Activated B cell treated with CpG ODN at 0.5 μM for 24 hours (primary cell): ENCODE results near the gene MTHFR. TPM values are rescaled to one million over a fixed set of nuclear protein-coding genes. Genes with fewer than 3 reads are reported as not detected.

Experiments
- ATAC-seq: fragments of 200-7000 bp; cut with Tn5 transposase; one replicate; pipeline ENCODE4 v1.10.0; 2021; ENCODE audit warnings: low read depth, mild to moderate bottlenecking, moderate library complexity
- CTCF ChIA-PET: fragments of 350-600 bp; sonication (Branson Sonifier 250); formaldehyde crosslinking; loops from one replicate; lab custom pipeline; 2021; ENCODE audit warnings: antibody characterized with exemption; lab: Charles Lee
- POLR2A ChIA-PET: fragments of 350-600 bp; sonication (Branson Sonifier 250); formaldehyde crosslinking; loops from one replicate; lab custom pipeline; 2021; ENCODE audit warnings: antibody characterized with exemption; lab: Charles Lee
- DNase-seq: peaks from one replicate; pipeline ENCODE4 v3.0.0; 2022
- H3K27ac Mint-ChIP-seq: one replicate; pipeline ENCODE4 v1.8.0; 2020; ENCODE audit warnings: mixed read lengths
- H3K27me3 Mint-ChIP-seq: one replicate; pipeline ENCODE4 v1.8.0; 2021; ENCODE audit warnings: mixed read lengths
- H3K36me3 Mint-ChIP-seq: one replicate; pipeline ENCODE4 v1.8.0; 2021; ENCODE audit warnings: low read depth, mixed read lengths
- H3K4me1 Mint-ChIP-seq: one replicate; pipeline ENCODE4 v1.8.0; 2021; ENCODE audit warnings: mixed read lengths
- H3K4me3 Mint-ChIP-seq: one replicate; pipeline ENCODE4 v1.8.0; 2020; ENCODE audit warnings: mild to moderate bottlenecking, mixed read lengths
- H3K9me3 Mint-ChIP-seq: one replicate; pipeline ENCODE4 v1.8.0; 2020; ENCODE audit warnings: mixed read lengths
- intact Hi-C: fragments of 100-400 bp; cut with micrococcal nuclease; formaldehyde crosslinking; loops from one replicate; pipeline ENCODE4 v1.15.1; 2024
- total RNA-seq: library from RNA; stranded (reverse); gene quantifications from 2 replicates; pipeline ENCODE4 v1.2.3, GENCODE V29; 2022
- TF ChIP-seq, protein P1 (sequence below): fragments of 200-600 bp; IDR thresholded peaks from one replicate; pipeline ENCODE4 v1.8.0; 2022; ENCODE audit warnings: antibody characterized with exemption, mild to moderate bottlenecking

Gene MTHFR
- total RNA-seq, 1 donor from 2014 or later: 56.9 TPM

- Mint-ChIP-seq H3K36me3 (peaks cover 82% of the 10 kb centered on the region), H3K4me1 (peaks cover 15% of the 10 kb centered on the region), H3K27ac (no peak overlapping the region), H3K27me3 (no peaks in the 10 kb centered on the region), H3K9me3 (no peaks in the 10 kb centered on the region), H3K4me3 (no peak overlapping the region)
- TF ChIP-seq, protein P1, sequence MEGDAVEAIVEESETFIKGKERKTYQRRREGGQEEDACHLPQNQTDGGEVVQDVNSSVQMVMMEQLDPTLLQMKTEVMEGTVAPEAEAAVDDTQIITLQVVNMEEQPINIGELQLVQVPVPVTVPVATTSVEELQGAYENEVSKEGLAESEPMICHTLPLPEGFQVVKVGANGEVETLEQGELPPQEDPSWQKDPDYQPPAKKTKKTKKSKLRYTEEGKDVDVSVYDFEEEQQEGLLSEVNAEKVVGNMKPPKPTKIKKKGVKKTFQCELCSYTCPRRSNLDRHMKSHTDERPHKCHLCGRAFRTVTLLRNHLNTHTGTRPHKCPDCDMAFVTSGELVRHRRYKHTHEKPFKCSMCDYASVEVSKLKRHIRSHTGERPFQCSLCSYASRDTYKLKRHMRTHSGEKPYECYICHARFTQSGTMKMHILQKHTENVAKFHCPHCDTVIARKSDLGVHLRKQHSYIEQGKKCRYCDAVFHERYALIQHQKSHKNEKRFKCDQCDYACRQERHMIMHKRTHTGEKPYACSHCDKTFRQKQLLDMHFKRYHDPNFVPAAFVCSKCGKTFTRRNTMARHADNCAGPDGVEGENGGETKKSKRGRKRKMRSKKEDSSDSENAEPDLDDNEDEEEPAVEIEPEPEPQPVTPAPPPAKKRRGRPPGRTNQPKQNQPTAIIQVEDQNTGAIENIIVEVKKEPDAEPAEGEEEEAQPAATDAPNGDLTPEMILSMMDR: no peak
- ChIA-PET CTCF (interaction anchor here (1.3 kb wide), 1 partner anchor 8 kb away, joined by 4 read pairs; no protein-coding TSS in a partner anchor), POLR2A (interaction anchor here (1.2 kb wide), 1 partner anchor 10 kb away, joined by 3 read pairs; the partner anchor contains the start of genes CLCN6 and MTHFR)
- ATAC-seq (no peak), DNase-seq (no peak)
- intact Hi-C loops: no loop called here
Observed at GRCh38 chr1:11796036-11796828, 9.5 kb downstream of the MTHFR start.

GRCh38 chr1:11795238-11795890 is 10.4 kb downstream of the MTHFR start:
- Mint-ChIP-seq H3K4me3 (no peak overlapping the region), H3K36me3 (peaks cover 80% of the 10 kb centered on the region), H3K27ac (no peak overlapping the region), H3K4me1 (peaks cover 17% of the 10 kb centered on the region), H3K27me3 (no peaks in the 10 kb centered on the region), H3K9me3 (no peaks in the 10 kb centered on the region)
- intact Hi-C loops: no loop called here
- CTCF ChIA-PET: interaction anchor here (1.3 kb wide), 1 partner anchor 7 kb away, joined by 4 read pairs; no protein-coding TSS in a partner anchor
- TF ChIP-seq, protein P1: no peak
- no peak for DNase-seq
- POLR2A ChIA-PET: interaction anchor here (1.2 kb wide), 1 partner anchor 11 kb away, joined by 3 read pairs; the partner anchor contains the start of genes CLCN6 and MTHFR
- no peak for ATAC-seq

GRCh38 chr1:11794446-11795237 is 11.1 kb downstream of the MTHFR start:
- Mint-ChIP-seq H3K36me3 (peaks cover 78% of the 10 kb centered on the region), H3K27me3 (no peaks in the 10 kb centered on the region), H3K27ac (no peak overlapping the region), H3K9me3 (no peaks in the 10 kb centered on the region), H3K4me3 (no peak overlapping the region), H3K4me1 (peaks cover 17% of the 10 kb centered on the region)
- TF ChIP-seq, protein P1: no peak
- ATAC-seq: no peak
- ChIA-PET CTCF (no interaction called here), POLR2A (no interaction called here)
- intact Hi-C loops: no loop called here
- no peak for DNase-seq

- TF ChIP-seq, protein P1: no peak
- no peaks in the 10 kb centered on the region for H3K27me3 Mint-ChIP-seq
- H3K4me3 Mint-ChIP-seq: no peak overlapping the region
- no peaks in the 10 kb centered on the region for H3K9me3 Mint-ChIP-seq
- DNase-seq: no peak
- H3K27ac Mint-ChIP-seq: no peak overlapping the region
- CTCF ChIA-PET: interaction anchor here (1.1 kb wide), 1 partner anchor 45 kb away, joined by 3 read pairs; no protein-coding TSS in a partner anchor
- intact Hi-C loops: no loop called here
- POLR2A ChIA-PET: no interaction called here
- H3K36me3 Mint-ChIP-seq: peaks cover 74% of the 10 kb centered on the region
- peaks cover 17% of the 10 kb centered on the region for H3K4me1 Mint-ChIP-seq
- ATAC-seq: no peak
Observed at GRCh38 chr1:11793819-11794218, 11.9 kb downstream of the MTHFR start.
